ENCODE data around the gene YDJC. TPM values are rescaled to one million over a fixed set of nuclear protein-coding genes. Genes with fewer than 3 reads are reported as not detected.

Gene YDJC
- total RNA-seq, 1 experiment from 2014 or later = 25.7 TPM

GRCh38 chr22:21605887-21606564, 23.8 kb downstream of the YDJC start:
- Histone ChIP-seq H3K9me3 (ENCODE audit: insufficient read depth, low read depth) (no peaks in the 10 kb centered on the region), H3K4me3 (no peak overlapping the region), H3K9me2 (ENCODE audit: insufficient read depth) (no peaks in the 10 kb centered on the region), H4K20me1 (ENCODE audit: insufficient read depth) (peaks cover 19% of the 10 kb centered on the region), H3K36me3 (ENCODE audit: low read depth) (no peaks in the 10 kb centered on the region), H3F3A (ENCODE audit: insufficient read depth, low read depth) (no peaks in the 10 kb centered on the region), H3K79me2 (ENCODE audit: low read depth) (peaks cover 56% of the 10 kb centered on the region), H3K4me2 (no peak overlapping the region), H3K4me1 (replicated peaks; ENCODE audit: insufficient read depth) (no peaks in the 10 kb centered on the region), H3K27ac (no peak overlapping the region), H2AFZ (no peak overlapping the region), H3K27me3 (ENCODE audit: insufficient read depth, low read depth) (no peaks in the 10 kb centered on the region)
- intact Hi-C loops (cut with micrococcal nuclease; ENCODE audit: unreplicated experiment) = no loop called here
- ChIA-PET CTCF (interaction anchor here (0.5 to 1.2 kb wide), 2 partner anchors 8 to 23 kb away, joined by 3 read pairs; no protein-coding TSS in a partner anchor), POLR2A (ENCODE audit: unreplicated experiment) (no interaction called here)
- no peak for DNase-seq
- BruUV-seq (replicated peaks) = no TSS peak
- TF ChIP-seq CTCF (conservative IDR thresholded peaks at IDR 0.05) (no peak), EZH2 (IDR thresholded peaks at IDR 0.05; ENCODE audit: low read depth) (no peak)

GRCh38 chr22:21603973-21604372, 25.8 kb downstream of the YDJC start:
- Histone ChIP-seq H3K4me3 (no peak overlapping the region), H3K4me1 (replicated peaks; ENCODE audit: insufficient read depth) (no peaks in the 10 kb centered on the region), H4K20me1 (ENCODE audit: insufficient read depth) (peaks cover 31% of the 10 kb centered on the region), H2AFZ (no peak overlapping the region), H3K36me3 (ENCODE audit: low read depth) (no peaks in the 10 kb centered on the region), H3K79me2 (ENCODE audit: low read depth) (peaks cover 76% of the 10 kb centered on the region), H3F3A (ENCODE audit: insufficient read depth, low read depth) (no peaks in the 10 kb centered on the region), H3K27ac (no peak overlapping the region), H3K27me3 (ENCODE audit: insufficient read depth, low read depth) (no peaks in the 10 kb centered on the region), H3K4me2 (no peak overlapping the region), H3K9me3 (ENCODE audit: insufficient read depth, low read depth) (no peaks in the 10 kb centered on the region), H3K9me2 (ENCODE audit: insufficient read depth) (no peaks in the 10 kb centered on the region)
- intact Hi-C loops (cut with micrococcal nuclease; ENCODE audit: unreplicated experiment) = no loop called here
- TF ChIP-seq CTCF (conservative IDR thresholded peaks at IDR 0.05) (no peak), EZH2 (IDR thresholded peaks at IDR 0.05; ENCODE audit: low read depth) (no peak)
- POLR2A ChIA-PET (ENCODE audit: unreplicated experiment) = no interaction called here
- DNase-seq = no peak
- CTCF ChIA-PET = no interaction called here
- no TSS peak for BruUV-seq (replicated peaks)

- CTCF ChIA-PET = no interaction called here
- no peak overlapping the region for H3K4me3 ChIP-seq
- peaks cover 74% of the 10 kb centered on the region for H3K79me2 ChIP-seq (ENCODE audit: low read depth)
- H4K20me1 ChIP-seq (ENCODE audit: insufficient read depth) = peaks cover 37% of the 10 kb centered on the region
- H3K9me3 ChIP-seq (ENCODE audit: insufficient read depth, low read depth) = no peaks in the 10 kb centered on the region
- no peaks in the 10 kb centered on the region for H3K36me3 ChIP-seq (ENCODE audit: low read depth)
- H3K27me3 ChIP-seq (ENCODE audit: insufficient read depth, low read depth) = no peaks in the 10 kb centered on the region
- POLR2A ChIA-PET (ENCODE audit: unreplicated experiment) = no interaction called here
- TF ChIP-seq CTCF (conservative IDR thresholded peaks at IDR 0.05) (no peak), EZH2 (IDR thresholded peaks at IDR 0.05; ENCODE audit: low read depth) (no peak)
- no peak overlapping the region for H2AFZ ChIP-seq
- no peak overlapping the region for H3K4me2 ChIP-seq
- H3K9me2 ChIP-seq (ENCODE audit: insufficient read depth) = no peaks in the 10 kb centered on the region
- no peaks in the 10 kb centered on the region for H3K4me1 ChIP-seq (replicated peaks; ENCODE audit: insufficient read depth)
- H3K27ac ChIP-seq = no peak overlapping the region
- no peak for DNase-seq
- H3F3A ChIP-seq (ENCODE audit: insufficient read depth, low read depth) = no peaks in the 10 kb centered on the region
- intact Hi-C loops (cut with micrococcal nuclease; ENCODE audit: unreplicated experiment) = no loop called here
- no TSS peak for BruUV-seq (replicated peaks)
Observed at GRCh38 chr22:21602579-21602978, 27.2 kb downstream of the YDJC start.
